ENCODE results near the gene MYH9.

GRCh38 chr22:36374603-36375024 is 13.2 kb downstream of the MYH9 start:
- TF ChIP-seq CTCF (IDR thresholded peaks at IDR 0.05; ENCODE audit: low read depth, low read length, poor library complexity, severe bottlenecking) (no peak), EZH2phosphoT487 (IDR thresholded peaks at IDR 0.05; ENCODE audit: borderline replicate concordance, low read length) (no peak)

Measured in DOHH2 (cell line).